ENCODE measurements around the gene RASSF4. TPM values are rescaled to one million over a fixed set of nuclear protein-coding genes. Genes with fewer than 3 reads are reported as not detected.
A peak's percentile ranks its signal among the peaks of the same experiment; 100 is the strongest.

RASSF4 gene
- total RNA-seq, 1 donor from 2014 or later = 83.0 TPM

- no peak overlapping the region for H3K4me3 Mint-ChIP-seq (ENCODE audit: unreplicated experiment)
- peaks cover 3% of the 10 kb centered on the region for H3K27me3 Mint-ChIP-seq (ENCODE audit: low read depth, unreplicated experiment)
- Histone ChIP-seq H3K27me3 (ENCODE audit: insufficient read depth, low read length) (no peaks in the 10 kb centered on the region), H3K9ac (ENCODE audit: low read length) (peak overlapping the region; percentile 12), H3K9me3 (ENCODE audit: insufficient read depth, low read depth, low read length) (no peaks in the 10 kb centered on the region), H3K79me2 (ENCODE audit: insufficient read depth, low read length) (no peaks in the 10 kb centered on the region), H4K20me1 (ENCODE audit: insufficient read depth, low read length) (no peaks in the 10 kb centered on the region), H3K4me3 (ENCODE audit: insufficient read depth, low read depth, low read length) (no peak overlapping the region), H3K4me2 (ENCODE audit: low read length) (peak overlapping the region; percentile 10), H2AFZ (ENCODE audit: low read depth, low read length) (peak overlapping the region; percentile 0), H3K27ac (ENCODE audit: low read depth, low read length) (peak overlapping the region; percentile 78), H3K36me3 (ENCODE audit: insufficient read depth, low read length) (no peaks in the 10 kb centered on the region), H3K4me1 (ENCODE audit: insufficient read depth, low read length) (peaks cover 5% of the 10 kb centered on the region)
- peak overlapping the region; percentile 97 for H3K27ac Mint-ChIP-seq (ENCODE audit: unreplicated experiment)
- TF ChIP-seq CTCF (IDR thresholded peaks at IDR 0.05; ENCODE audit: insufficient read depth, low read depth, low read length) = no peak
- no peak for TF ChIP-seq EZH2 (IDR thresholded peaks at IDR 0.05; ENCODE audit: insufficient read depth, low read length)
- DNase-seq (ENCODE audit: low read depth) (no peak), FAIRE-seq (no peak)
- H3K9me3 Mint-ChIP-seq (ENCODE audit: unreplicated experiment) = peaks cover 7% of the 10 kb centered on the region
- H3K4me1 Mint-ChIP-seq (ENCODE audit: low read depth, unreplicated experiment) = peaks cover 24% of the 10 kb centered on the region
- H3K36me3 Mint-ChIP-seq (ENCODE audit: low read depth, unreplicated experiment) = no peaks in the 10 kb centered on the region
Observed at GRCh38 chr10:44935966-44936295, 23.7 kb upstream of the RASSF4 start.

- peaks cover 24% of the 10 kb centered on the region for H3K4me1 Mint-ChIP-seq (ENCODE audit: low read depth, unreplicated experiment)
- Histone ChIP-seq H3K4me1 (ENCODE audit: insufficient read depth, low read length) (peaks cover 5% of the 10 kb centered on the region), H3K27ac (ENCODE audit: low read depth, low read length) (peak overlapping the region; percentile 78), H2AFZ (ENCODE audit: low read depth, low read length) (no peak overlapping the region), H3K9ac (ENCODE audit: low read length) (no peak overlapping the region), H3K4me3 (ENCODE audit: insufficient read depth, low read depth, low read length) (no peak overlapping the region), H3K9me3 (ENCODE audit: insufficient read depth, low read depth, low read length) (no peaks in the 10 kb centered on the region), H3K4me2 (ENCODE audit: low read length) (peak overlapping the region; percentile 10), H4K20me1 (ENCODE audit: insufficient read depth, low read length) (no peaks in the 10 kb centered on the region), H3K79me2 (ENCODE audit: insufficient read depth, low read length) (no peaks in the 10 kb centered on the region), H3K27me3 (ENCODE audit: insufficient read depth, low read length) (no peaks in the 10 kb centered on the region), H3K36me3 (ENCODE audit: insufficient read depth, low read length) (no peaks in the 10 kb centered on the region)
- TF ChIP-seq EZH2 (IDR thresholded peaks at IDR 0.05; ENCODE audit: insufficient read depth, low read length) (no peak), CTCF (IDR thresholded peaks at IDR 0.05; ENCODE audit: insufficient read depth, low read depth, low read length) (no peak)
- no peak overlapping the region for H3K4me3 Mint-ChIP-seq (ENCODE audit: unreplicated experiment)
- peaks cover 7% of the 10 kb centered on the region for H3K9me3 Mint-ChIP-seq (ENCODE audit: unreplicated experiment)
- no peaks in the 10 kb centered on the region for H3K36me3 Mint-ChIP-seq (ENCODE audit: low read depth, unreplicated experiment)
- no peak for DNase-seq (ENCODE audit: low read depth)
- peak overlapping the region; percentile 97 for H3K27ac Mint-ChIP-seq (ENCODE audit: unreplicated experiment)
- FAIRE-seq = no peak
- no peaks in the 10 kb centered on the region for H3K27me3 Mint-ChIP-seq (ENCODE audit: low read depth, unreplicated experiment)
Observed at GRCh38 chr10:44936314-44936975, 23.2 kb upstream of the RASSF4 start.

All from astrocyte (in vitro differentiated cells and primary cell).